Gastroesophageal sphincter (tissue), 3 donors: ENCODE measurements around the gene INO80C.

Experiments used
- CTCF ChIP-seq, 4 experiments: fragments of 200-600 bp in 2 of 4; fragments of 450-650 bp in 2 of 4; sonication (generic) in 1 of 4; IDR thresholded peaks; one replicate each; pipeline ENCODE4 v1.5.1; 2017 to 2019; ENCODE audit warnings: antibody characterized with exemption in 4 of 4, mild to moderate bottlenecking in 2 of 4, moderate library complexity in 2 of 4
- EP300 ChIP-seq: sonication (generic); formaldehyde crosslinking; IDR thresholded peaks from one replicate; pipeline ENCODE4 v1.6.1; 2017; ENCODE audit warnings: antibody characterized with exemption, mild to moderate bottlenecking
- POLR2AphosphoS5 ChIP-seq: sonication (generic); formaldehyde crosslinking; IDR thresholded peaks from one replicate; pipeline ENCODE4 v1.6.1; 2017; ENCODE audit warnings: antibody characterized with exemption

- TF ChIP-seq POLR2AphosphoS5: no peak
- no peak for TF ChIP-seq CTCF (IDR thresholded peaks at IDR 0.05)
- TF ChIP-seq EP300: no peak
These were observed 7.2 kb upstream of the INO80C start for GRCh38 chr18:35504996-35505395.
